Gastrocnemius medialis (tissue), 4 donors: ENCODE data around the gene ASZ1. TPM values are rescaled to one million over a fixed set of nuclear protein-coding genes. Genes with fewer than 3 reads are reported as not detected.

Experiments
- ATAC-seq, 2 donors: fragments of 150-250 bp; one replicate each; pipeline ENCODE4 v1.9.1; 2016
- DNase-seq, 2 donors: peaks; one replicate each; pipeline ENCODE4 v3.0.0-alpha.2; 2019
- H3K27ac ChIP-seq, 4 donors: fragments of 200-600 bp; sonication (generic); 1 replicate in 1 of 4; 2 replicates in 3 of 4; pipeline ENCODE4 v1.5.1; 2016 to 2018; ENCODE audit warnings: mild to moderate bottlenecking in 2 of 4, moderate library complexity in 1 of 4
- H3K27me3 ChIP-seq, 3 donors: fragments of 200-600 bp; sonication (generic) in 2 of 3; 1 replicate in 1 of 3; 2 replicates in 2 of 3; pipeline versions ENCODE4 v1.5.1 to v1.6.0; 2016 to 2019; ENCODE audit warnings: mild to moderate bottlenecking in 1 of 3, moderate library complexity in 1 of 3
- H3K36me3 ChIP-seq, 2 donors: fragments of 200-600 bp; sonication (generic) in 1 of 2; one replicate each; pipeline ENCODE4 v1.5.1; 2017 to 2018
- H3K4me1 ChIP-seq, 2 donors: fragments of 200-600 bp; sonication (generic) in 1 of 2; one replicate each; pipeline ENCODE4 v1.5.1; 2016 to 2017; ENCODE audit warnings: mild to moderate bottlenecking in 2 of 2
- H3K4me3 ChIP-seq, 4 donors: fragments of 200-600 bp; sonication (generic) in 3 of 4; 1 replicate in 1 of 4; 2 replicates in 3 of 4; pipeline ENCODE4 v1.5.1; 2016 to 2019; ENCODE audit warnings: mild to moderate bottlenecking in 2 of 4
- H3K9me3 ChIP-seq, 3 donors: fragments of 200-600 bp; sonication (generic) in 2 of 3; 1 replicate in 1 of 3; 2 replicates in 2 of 3; pipeline ENCODE4 v1.5.1; 2016 to 2019
- CTCF ChIP-seq, 5 experiments: fragments of 450-650 bp in 3 of 5; fragments of 200-600 bp in 2 of 5; sonication (generic) in 2 of 5; IDR thresholded peaks in 4 of 5; conservative IDR thresholded peaks in 1 of 5; 1 replicate in 4 of 5; 2 replicates in 1 of 5; pipeline ENCODE4 v1.5.1; 2016 to 2019; ENCODE audit warnings: antibody characterized with exemption in 5 of 5, mild to moderate bottlenecking in 3 of 5, moderate library complexity in 3 of 5
- POLR2A ChIP-seq, 2 donors: fragments of 450-650 bp; IDR thresholded peaks; one replicate each; pipeline ENCODE4 v1.6.1; 2017; ENCODE audit warnings: antibody characterized with exemption in 2 of 2, mild to moderate bottlenecking in 2 of 2, moderate library complexity in 2 of 2
- in situ Hi-C, 4 donors: fragments of 200-750 bp; cut with MboI; loops; one replicate each; pipeline versions ENCODE4 v1.15.0 to v1.8.0; 2017; ENCODE audit warnings: low sequenced_read_pairs in 4 of 4
- intact Hi-C: fragments of 100-400 bp; cut with DNase I; formaldehyde crosslinking; loops from one replicate; pipeline ENCODE4 v1.15.1; 2023; ENCODE audit warnings: low total_unique reads
- total RNA-seq, 4 donors: library from RNA; depleted of rRNA; stranded (reverse); fragments of >200 nt; gene quantifications; one replicate each; pipeline versions ENCODE4 v1.1.0 to v1.2.3, GENCODE V29; 2016

The ASZ1 gene
- total RNA-seq, 4 donors from 2014 or later, result not detected

- Histone ChIP-seq H3K4me1 (no peaks in the 10 kb centered on the region), H3K9me3 (no peaks in the 10 kb centered on the region), H3K36me3 (no peaks in the 10 kb centered on the region), H3K4me3 (no peak overlapping the region), H3K27ac (no peak overlapping the region), H3K27me3 (no peaks in the 10 kb centered on the region)
- TF ChIP-seq POLR2A (IDR thresholded peaks at IDR 0.05) (no peak), CTCF (IDR thresholded peaks at IDR 0.05 in 4 of 5, conservative IDR thresholded peaks at IDR 0.05 in 1 of 5) (no peak)
- ATAC-seq, result no peak
- in situ Hi-C loops (no loop called here), intact Hi-C loops (no loop called here)
- DNase-seq, result no peak
Observed at GRCh38 chr7:117362294-117362888, 64.9 kb downstream of the ASZ1 start.

- Histone ChIP-seq H3K27ac (no peak overlapping the region), H3K4me1 (no peaks in the 10 kb centered on the region), H3K9me3 (no peaks in the 10 kb centered on the region), H3K36me3 (no peaks in the 10 kb centered on the region), H3K27me3 (peaks cover 0 to 4% (median 0%) of the 10 kb centered on the region in 3 donors), H3K4me3 (no peak overlapping the region)
- no peak for DNase-seq
- in situ Hi-C loops, result no loop called here
- intact Hi-C loops, result no loop called here
- TF ChIP-seq CTCF (IDR thresholded peaks at IDR 0.05 in 4 of 5, conservative IDR thresholded peaks at IDR 0.05 in 1 of 5), result no peak
- TF ChIP-seq POLR2A (IDR thresholded peaks at IDR 0.05), result no peak
- ATAC-seq, result no peak
Observed at GRCh38 chr7:117350027-117350426, 77.3 kb downstream of the ASZ1 start.

GRCh38 chr7:117349570-117349969 lies 77.7 kb downstream of the ASZ1 start:
- ATAC-seq (no peak), DNase-seq (no peak)
- H3K4me3 ChIP-seq, result no peak overlapping the region
- TF ChIP-seq POLR2A (IDR thresholded peaks at IDR 0.05), result no peak
- TF ChIP-seq CTCF (IDR thresholded peaks at IDR 0.05 in 4 of 5, conservative IDR thresholded peaks at IDR 0.05 in 1 of 5), result no peak
- intact Hi-C loops (no loop called here), in situ Hi-C loops (no loop called here)
- H3K4me1 ChIP-seq, result no peaks in the 10 kb centered on the region
- no peaks in the 10 kb centered on the region for H3K36me3 ChIP-seq
- no peak overlapping the region for H3K27ac ChIP-seq
- H3K9me3 ChIP-seq, result no peaks in the 10 kb centered on the region
- peaks cover 0 to 4% (median 0%) of the 10 kb centered on the region in 3 donors for H3K27me3 ChIP-seq

GRCh38 chr7:117347962-117348672 lies 79.2 kb downstream of the ASZ1 start:
- intact Hi-C loops, result no loop called here
- H3K9me3 ChIP-seq, result no peaks in the 10 kb centered on the region
- H3K4me3 ChIP-seq, result no peak overlapping the region
- no peak for TF ChIP-seq POLR2A (IDR thresholded peaks at IDR 0.05)
- no peak for ATAC-seq
- in situ Hi-C loops, result no loop called here
- H3K4me1 ChIP-seq, result no peaks in the 10 kb centered on the region
- no peak for DNase-seq
- peaks cover 0 to 2% (median 0%) of the 10 kb centered on the region in 3 donors for H3K27me3 ChIP-seq
- H3K36me3 ChIP-seq, result no peaks in the 10 kb centered on the region
- no peak overlapping the region for H3K27ac ChIP-seq

- Histone ChIP-seq H3K4me3 (no peak overlapping the region), H3K27me3 (no peaks in the 10 kb centered on the region), H3K36me3 (no peaks in the 10 kb centered on the region), H3K9me3 (no peaks in the 10 kb centered on the region), H3K27ac (no peak overlapping the region), H3K4me1 (no peaks in the 10 kb centered on the region)
- intact Hi-C loops (no loop called here), in situ Hi-C loops (no loop called here)
- ATAC-seq, result no peak
- DNase-seq, result no peak
- TF ChIP-seq CTCF (IDR thresholded peaks at IDR 0.05 in 4 of 5, conservative IDR thresholded peaks at IDR 0.05 in 1 of 5) (no peak), POLR2A (IDR thresholded peaks at IDR 0.05) (no peak)
Observed at GRCh38 chr7:117347480-117347879, 79.8 kb downstream of the ASZ1 start.
